K562 (cell line): ENCODE data around the gene CCDC78.

Source experiments
- CEBPB ChIP-seq: fragments of 450-650 bp; IDR thresholded peaks from 2 replicates; pipeline ENCODE4 v1.6.1; 2016; ENCODE audit warnings: missing genetic modification characterization, missing compliant biosample characterization
- EHMT2 ChIP-seq: fragments of 450-650 bp; IDR thresholded peaks from 2 replicates; pipeline ENCODE4 v1.6.1; 2018; ENCODE audit warnings: antibody characterized with exemption
- ELF1 ChIP-seq: fragments of 200-800 bp; sonication (Bioruptor generic); IDR thresholded peaks from 2 replicates; pipeline ENCODE4 v1.6.1; 2016; ENCODE audit warnings: missing genetic modification characterization, missing compliant biosample characterization
- HDAC6 ChIP-seq: IDR thresholded peaks from 2 replicates; pipeline ENCODE4 v1.6.1; 2012; ENCODE audit warnings: low read depth, mild to moderate bottlenecking, control low read depth, inconsistent platforms, low read length, moderate library complexity
- PHB ChIP-seq: fragments of 250-450 bp; sonication (Bioruptor Pico); IDR thresholded peaks from 2 replicates; pipeline ENCODE4 v1.5.0; 2021
- RBM39 ChIP-seq: fragments of 200-400 bp; formaldehyde crosslinking; optimal IDR thresholded peaks from 2 replicates; pipeline ENCODE3; 2018; ENCODE audit warnings: low read depth, low read length
- RFX5 ChIP-seq: IDR thresholded peaks from 2 replicates; pipeline ENCODE4 v1.6.1; 2011; ENCODE audit warnings: low read depth, mild to moderate bottlenecking, improper control_type of control experiment, low read length
- SP1 ChIP-seq: sonication (generic); formaldehyde crosslinking; IDR thresholded peaks from 2 replicates; pipeline ENCODE4 v1.8.1; 2022; ENCODE audit warnings: mild to moderate bottlenecking, missing genetic modification reagents
- ZKSCAN3 ChIP-seq: fragments of 250-450 bp; sonication (Bioruptor Pico); IDR thresholded peaks from 2 replicates; pipeline ENCODE4 v1.4.0; 2020
- ZNF354B ChIP-seq: fragments of 250-450 bp; sonication (Bioruptor Pico); IDR thresholded peaks from 2 replicates; pipeline ENCODE4 v1.4.0; 2020
- ZNF696 ChIP-seq: fragments of 250-450 bp; sonication (Bioruptor Pico); conservative IDR thresholded peaks from 2 replicates; pipeline ENCODE4 v1.4.0; 2020; ENCODE audit warnings: mild to moderate bottlenecking, moderate library complexity
- TF ChIP-seq, protein P1 (sequence below), 3 experiments: IDR thresholded peaks in 2 of 3; conservative IDR thresholded peaks in 1 of 3; 2 replicates each; pipeline ENCODE4 v1.5.1; 2011 to 2012; ENCODE audit warnings: low read length in 3 of 3, mild to moderate bottlenecking in 3 of 3, control low read depth in 2 of 3, improper control_type of control experiment in 1 of 3, inconsistent platforms in 1 of 3, low read depth in 1 of 3, mixed read lengths in 1 of 3, moderate library complexity in 1 of 3; ENCODE audit not compliant: insufficient read depth in 2 of 3
- TF ChIP-seq, protein P2 (sequence below): sonication (generic); formaldehyde crosslinking; IDR thresholded peaks from 2 replicates; pipeline ENCODE4 v1.8.0; 2022; ENCODE audit warnings: mild to moderate bottlenecking, low read depth, missing genetic modification reagents

DNA sequence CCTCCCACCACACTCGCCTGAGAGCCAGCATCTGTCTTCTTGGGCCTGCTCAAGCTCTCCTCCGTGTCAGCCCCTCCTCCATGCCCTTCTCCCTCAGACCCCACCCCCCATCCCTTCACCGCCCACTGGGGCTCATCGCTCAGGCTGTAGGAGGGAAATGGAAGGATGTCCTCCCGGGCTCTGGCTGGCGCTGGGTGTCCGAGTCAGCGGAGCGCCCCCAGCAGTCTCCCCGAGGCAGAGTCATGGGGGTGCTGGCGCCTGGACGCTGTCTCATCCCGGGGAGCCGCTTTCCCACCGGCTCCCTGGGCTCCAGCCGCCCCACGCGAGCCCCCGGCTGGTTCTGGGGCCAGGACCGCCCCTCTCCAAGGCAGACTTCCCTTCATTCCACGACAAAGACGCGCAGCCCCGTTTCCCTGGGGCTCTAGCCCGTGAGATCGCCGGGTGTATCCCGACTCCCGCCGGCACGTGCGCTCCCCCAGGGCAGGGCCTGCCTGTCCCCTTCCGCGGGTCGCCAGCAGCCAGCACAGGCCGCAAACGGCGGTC, 5.7 kb downstream of the CCDC78 start:
- TF ChIP-seq ZKSCAN3 (no peak), ZNF354B (CRISPR knock-in tag) (no peak), RBM39 (no peak), SP1 (peak; percentile 61; the same call in 1 of the 2 replicates), ELF1 (tag) (no peak), PHB (no peak), RFX5 (no peak), CEBPB (tag) (no peak), ZNF696 (CRISPR knock-in tag) (no peak), HDAC6 (no peak), EHMT2 (no peak)
- TF ChIP-seq, protein P1, sequence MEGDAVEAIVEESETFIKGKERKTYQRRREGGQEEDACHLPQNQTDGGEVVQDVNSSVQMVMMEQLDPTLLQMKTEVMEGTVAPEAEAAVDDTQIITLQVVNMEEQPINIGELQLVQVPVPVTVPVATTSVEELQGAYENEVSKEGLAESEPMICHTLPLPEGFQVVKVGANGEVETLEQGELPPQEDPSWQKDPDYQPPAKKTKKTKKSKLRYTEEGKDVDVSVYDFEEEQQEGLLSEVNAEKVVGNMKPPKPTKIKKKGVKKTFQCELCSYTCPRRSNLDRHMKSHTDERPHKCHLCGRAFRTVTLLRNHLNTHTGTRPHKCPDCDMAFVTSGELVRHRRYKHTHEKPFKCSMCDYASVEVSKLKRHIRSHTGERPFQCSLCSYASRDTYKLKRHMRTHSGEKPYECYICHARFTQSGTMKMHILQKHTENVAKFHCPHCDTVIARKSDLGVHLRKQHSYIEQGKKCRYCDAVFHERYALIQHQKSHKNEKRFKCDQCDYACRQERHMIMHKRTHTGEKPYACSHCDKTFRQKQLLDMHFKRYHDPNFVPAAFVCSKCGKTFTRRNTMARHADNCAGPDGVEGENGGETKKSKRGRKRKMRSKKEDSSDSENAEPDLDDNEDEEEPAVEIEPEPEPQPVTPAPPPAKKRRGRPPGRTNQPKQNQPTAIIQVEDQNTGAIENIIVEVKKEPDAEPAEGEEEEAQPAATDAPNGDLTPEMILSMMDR (IDR thresholded peaks at IDR 0.05 in 2 of 3, conservative IDR thresholded peaks at IDR 0.05 in 1 of 3; ENCODE audit: insufficient read depth in 2 of 3, low read depth in 1 of 3, low read length in 3 of 3) = peak; percentile 40 to 53 (median 51); a peak in 5 of 6 replicates
- TF ChIP-seq, protein P2, sequence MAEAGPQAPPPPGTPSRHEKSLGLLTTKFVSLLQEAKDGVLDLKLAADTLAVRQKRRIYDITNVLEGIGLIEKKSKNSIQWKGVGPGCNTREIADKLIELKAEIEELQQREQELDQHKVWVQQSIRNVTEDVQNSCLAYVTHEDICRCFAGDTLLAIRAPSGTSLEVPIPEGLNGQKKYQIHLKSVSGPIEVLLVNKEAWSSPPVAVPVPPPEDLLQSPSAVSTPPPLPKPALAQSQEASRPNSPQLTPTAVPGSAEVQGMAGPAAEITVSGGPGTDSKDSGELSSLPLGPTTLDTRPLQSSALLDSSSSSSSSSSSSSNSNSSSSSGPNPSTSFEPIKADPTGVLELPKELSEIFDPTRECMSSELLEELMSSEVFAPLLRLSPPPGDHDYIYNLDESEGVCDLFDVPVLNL (CRISPR knock-in tag) = no peak; the same call in 1 of the 2 replicates
